Endodermal cell (in vitro differentiated cells): Measurements from ENCODE around the gene KHDRBS2. TPM values are rescaled to one million over a fixed set of nuclear protein-coding genes. Genes with fewer than 3 reads are reported as not detected.

Experiments used
- DNase-seq: peaks from one replicate; pipeline ENCODE4 v3.0.0-alpha.2; 2017
- H3K27ac ChIP-seq: 2 replicates; pipeline ENCODE4 v1.5.1; 2013; ENCODE audit warnings: mild to moderate bottlenecking, low read depth, low read length, moderate library complexity
- H3K27me3 ChIP-seq: 2 replicates; pipeline ENCODE4 v1.6.1; 2013; ENCODE audit warnings: mild to moderate bottlenecking, low read length, moderate library complexity; ENCODE audit not compliant: insufficient read depth, control insufficient read depth, poor library complexity, severe bottlenecking
- H3K36me3 ChIP-seq: 2 replicates; pipeline ENCODE4 v1.7.0; 2013; ENCODE audit warnings: mild to moderate bottlenecking, low read length, moderate library complexity; ENCODE audit not compliant: control insufficient read depth, insufficient read depth
- H3K4me1 ChIP-seq: one replicate; pipeline ENCODE4 v1.7.0; 2013; ENCODE audit warnings: low read length; ENCODE audit not compliant: control insufficient read depth, insufficient read depth
- H3K4me3 ChIP-seq: 2 replicates; pipeline ENCODE4 v1.5.1; 2013; ENCODE audit warnings: mild to moderate bottlenecking, low read length, moderate library complexity
- H3K9ac ChIP-seq: 2 replicates; pipeline ENCODE4 v1.6.1; 2013; ENCODE audit warnings: mild to moderate bottlenecking, low read length, moderate library complexity; ENCODE audit not compliant: poor library complexity, severe bottlenecking; ENCODE audit errors: extremely low read depth
- H3K9me3 ChIP-seq: 2 replicates; pipeline ENCODE4 v1.6.1; 2013; ENCODE audit warnings: mild to moderate bottlenecking, low read length, moderate library complexity; ENCODE audit not compliant: control insufficient read depth
- H3K27ac Mint-ChIP-seq: 2 replicates; pipeline ENCODE4 v1.8.0; 2020; ENCODE audit warnings: mixed read lengths
- H3K27me3 Mint-ChIP-seq: 2 replicates; pipeline ENCODE4 v1.8.0; 2021; ENCODE audit warnings: mild to moderate bottlenecking, mixed read lengths; ENCODE audit not compliant: insufficient read depth
- H3K36me3 Mint-ChIP-seq: 2 replicates; pipeline ENCODE4 v1.8.0; 2020; ENCODE audit warnings: low read depth, mixed read lengths
- H3K4me1 Mint-ChIP-seq: 2 replicates; pipeline ENCODE4 v1.8.0; 2020; ENCODE audit warnings: mixed read lengths
- H3K4me3 Mint-ChIP-seq: 2 replicates; pipeline ENCODE4 v1.8.0; 2020; ENCODE audit warnings: mild to moderate bottlenecking, moderate library complexity, mixed read lengths
- H3K9me3 Mint-ChIP-seq: 2 replicates; pipeline ENCODE4 v1.8.0; 2020; ENCODE audit warnings: mild to moderate bottlenecking, mixed read lengths
- WGBS, 2 experiments: methylation state at CpG; one replicate each; pipeline versions ENCODE4 v1.1.5 to v1.1.7; 2013; ENCODE audit warnings: missing lambda C conversion rate in 2 of 2, mixed read lengths in 1 of 2; ENCODE audit not compliant: insufficient coverage in 1 of 2, insufficient read length in 1 of 2; 5-methylcytosine and 5-hydroxymethylcytosine counted together
- total RNA-seq, 2 donors: library from RNA; stranded (reverse); fragmentation: NEBNext Ultra II Directional in 1 of 2; extraction: Animal tissue kit (Norgen Biotek cat#: 25700) in 1 of 2; gene quantifications; 2 replicates in 1 of 2; 3 replicates in 1 of 2; pipeline ENCODE4 v1.2.1, GENCODE V29; 2021
- TF ChIP-seq, protein P1 (sequence below): fragments of 200-600 bp; sonication (generic); conservative IDR thresholded peaks from 2 replicates; pipeline ENCODE4 v1.5.0; 2021; ENCODE audit warnings: antibody characterized with exemption, mild to moderate bottlenecking

Gene KHDRBS2
- total RNA-seq, 2 donors from 2014 or later: 11.4 to 29.0 TPM

DNA sequence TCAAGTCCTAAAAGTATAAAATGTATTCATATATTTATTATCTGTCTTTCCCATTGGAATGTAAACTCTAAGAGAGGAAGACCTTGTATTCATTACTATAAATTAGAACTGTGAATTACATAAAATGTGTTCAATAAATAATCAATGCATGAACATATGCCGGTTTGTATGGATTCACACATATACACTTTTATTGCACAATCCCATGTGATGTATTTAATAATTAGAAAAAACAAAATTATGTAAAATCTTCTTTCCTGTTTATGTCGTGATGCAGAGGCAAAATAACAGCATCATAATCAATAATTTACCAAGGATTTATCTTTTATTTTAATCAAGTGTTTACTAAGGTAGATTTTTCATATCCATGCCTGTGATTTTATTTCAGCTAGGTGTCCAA lies 240.5 kb downstream of the KHDRBS2 start:
- H3K27ac ChIP-seq: no peak overlapping the region
- TF ChIP-seq, protein P1, sequence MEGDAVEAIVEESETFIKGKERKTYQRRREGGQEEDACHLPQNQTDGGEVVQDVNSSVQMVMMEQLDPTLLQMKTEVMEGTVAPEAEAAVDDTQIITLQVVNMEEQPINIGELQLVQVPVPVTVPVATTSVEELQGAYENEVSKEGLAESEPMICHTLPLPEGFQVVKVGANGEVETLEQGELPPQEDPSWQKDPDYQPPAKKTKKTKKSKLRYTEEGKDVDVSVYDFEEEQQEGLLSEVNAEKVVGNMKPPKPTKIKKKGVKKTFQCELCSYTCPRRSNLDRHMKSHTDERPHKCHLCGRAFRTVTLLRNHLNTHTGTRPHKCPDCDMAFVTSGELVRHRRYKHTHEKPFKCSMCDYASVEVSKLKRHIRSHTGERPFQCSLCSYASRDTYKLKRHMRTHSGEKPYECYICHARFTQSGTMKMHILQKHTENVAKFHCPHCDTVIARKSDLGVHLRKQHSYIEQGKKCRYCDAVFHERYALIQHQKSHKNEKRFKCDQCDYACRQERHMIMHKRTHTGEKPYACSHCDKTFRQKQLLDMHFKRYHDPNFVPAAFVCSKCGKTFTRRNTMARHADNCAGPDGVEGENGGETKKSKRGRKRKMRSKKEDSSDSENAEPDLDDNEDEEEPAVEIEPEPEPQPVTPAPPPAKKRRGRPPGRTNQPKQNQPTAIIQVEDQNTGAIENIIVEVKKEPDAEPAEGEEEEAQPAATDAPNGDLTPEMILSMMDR: no peak
- H3K4me1 ChIP-seq: no peaks in the 10 kb centered on the region
- no peaks in the 10 kb centered on the region for H3K4me1 Mint-ChIP-seq
- no peaks in the 10 kb centered on the region for H3K9me3 ChIP-seq
- DNase-seq: no peak
- H3K27me3 Mint-ChIP-seq: no peaks in the 10 kb centered on the region
- no peaks in the 10 kb centered on the region for H3K36me3 ChIP-seq
- no peaks in the 10 kb centered on the region for H3K36me3 Mint-ChIP-seq
- H3K27me3 ChIP-seq: no peaks in the 10 kb centered on the region
- H3K4me3 Mint-ChIP-seq: no peak overlapping the region
- no peak overlapping the region for H3K4me3 ChIP-seq
- H3K9ac ChIP-seq: no peak overlapping the region
- no peak overlapping the region for H3K27ac Mint-ChIP-seq
- no peaks in the 10 kb centered on the region for H3K9me3 Mint-ChIP-seq
- no CpG with 5 or more reads among the region's 2 CpGs for WGBS, 2 experiments

DNA sequence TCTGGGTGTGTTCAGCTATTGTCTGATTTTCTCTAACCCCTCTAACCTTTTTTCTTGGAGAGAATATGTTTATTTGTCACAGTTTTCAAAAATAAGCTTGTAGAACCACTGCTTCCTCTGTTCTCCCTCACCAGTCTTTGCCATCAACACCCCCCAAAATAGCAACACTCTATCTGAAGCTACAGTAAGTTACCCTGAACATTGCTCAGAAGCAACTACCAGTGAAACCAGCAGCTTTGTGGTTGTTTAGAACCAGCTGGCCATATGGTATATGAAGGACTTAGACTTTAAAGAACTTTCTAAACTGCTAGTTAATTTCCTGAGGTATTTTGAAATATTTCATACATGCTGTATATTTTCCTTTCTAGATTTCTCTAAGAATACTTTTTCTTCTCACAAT lies 242.9 kb downstream of the KHDRBS2 start:
- Histone ChIP-seq H3K9ac (no peak overlapping the region), H3K36me3 (no peaks in the 10 kb centered on the region), H3K4me1 (no peaks in the 10 kb centered on the region), H3K4me3 (no peak overlapping the region), H3K27me3 (no peaks in the 10 kb centered on the region), H3K9me3 (no peaks in the 10 kb centered on the region), H3K27ac (no peak overlapping the region)
- Mint-ChIP-seq H3K36me3 (no peaks in the 10 kb centered on the region), H3K9me3 (no peaks in the 10 kb centered on the region), H3K4me3 (no peak overlapping the region), H3K27me3 (no peaks in the 10 kb centered on the region), H3K4me1 (peaks cover 5% of the 10 kb centered on the region), H3K27ac (no peak overlapping the region)
- DNase-seq: no peak
- TF ChIP-seq, protein P1: no peak

DNA sequence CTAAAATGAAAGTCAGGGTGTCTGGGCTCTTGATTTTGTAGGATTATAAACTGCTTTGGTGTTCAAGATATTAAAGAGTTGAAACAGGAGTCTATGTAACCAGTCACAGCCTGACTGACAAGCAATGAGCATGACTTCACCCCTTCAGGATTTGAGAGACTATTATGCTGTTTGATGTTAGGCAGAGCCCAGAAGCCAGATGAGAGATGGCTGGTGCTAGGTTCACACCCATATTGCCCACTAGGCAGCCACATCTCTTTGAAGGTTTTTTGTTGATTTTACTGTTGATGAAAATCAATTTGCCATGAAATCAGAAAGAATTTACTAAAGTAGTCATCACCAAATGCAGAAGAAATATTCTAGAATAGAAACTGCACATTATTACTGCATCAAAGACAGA lies 243.6 kb downstream of the KHDRBS2 start:
- Histone ChIP-seq H3K36me3 (no peaks in the 10 kb centered on the region), H3K27me3 (no peaks in the 10 kb centered on the region), H3K4me1 (no peaks in the 10 kb centered on the region), H3K4me3 (no peak overlapping the region), H3K27ac (no peak overlapping the region), H3K9ac (no peak overlapping the region), H3K9me3 (no peaks in the 10 kb centered on the region)
- Mint-ChIP-seq H3K27ac (no peak overlapping the region), H3K4me3 (no peak overlapping the region), H3K9me3 (no peaks in the 10 kb centered on the region), H3K36me3 (no peaks in the 10 kb centered on the region), H3K27me3 (no peaks in the 10 kb centered on the region), H3K4me1 (peaks cover 7% of the 10 kb centered on the region)
- TF ChIP-seq, protein P1: no peak
- no peak for DNase-seq
